ENCODE measurements around the gene SNX8.
"Not testable (repeated sequence)": the region's sequence is repeated elsewhere in the genome, so short reads cannot be mapped to it uniquely, and the experiment has no call there.

SNX8 gene

DNA sequence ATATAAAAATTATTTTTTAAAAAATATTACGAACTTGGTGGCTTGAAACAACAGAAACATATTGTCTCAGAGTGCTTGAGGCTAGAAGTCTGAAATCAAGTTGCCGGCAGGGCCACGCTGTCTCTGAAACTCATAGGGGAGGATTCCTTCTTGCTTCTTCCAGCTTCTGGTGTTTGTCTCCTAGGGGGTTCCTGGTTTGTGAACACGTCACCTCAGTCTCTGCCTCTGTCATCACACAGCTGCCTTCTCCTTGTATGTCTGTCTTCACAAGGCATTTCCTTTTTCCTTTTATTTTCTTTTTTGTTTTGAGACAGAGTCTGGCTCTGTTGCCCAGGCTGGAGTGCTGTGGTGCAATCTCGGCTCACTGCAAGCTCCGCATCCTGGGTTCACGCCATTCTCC, 12.7 kb upstream of the SNX8 start:
- DNase-seq (ENCODE audit: low read depth in 2 of 2), result no peak

DNA sequence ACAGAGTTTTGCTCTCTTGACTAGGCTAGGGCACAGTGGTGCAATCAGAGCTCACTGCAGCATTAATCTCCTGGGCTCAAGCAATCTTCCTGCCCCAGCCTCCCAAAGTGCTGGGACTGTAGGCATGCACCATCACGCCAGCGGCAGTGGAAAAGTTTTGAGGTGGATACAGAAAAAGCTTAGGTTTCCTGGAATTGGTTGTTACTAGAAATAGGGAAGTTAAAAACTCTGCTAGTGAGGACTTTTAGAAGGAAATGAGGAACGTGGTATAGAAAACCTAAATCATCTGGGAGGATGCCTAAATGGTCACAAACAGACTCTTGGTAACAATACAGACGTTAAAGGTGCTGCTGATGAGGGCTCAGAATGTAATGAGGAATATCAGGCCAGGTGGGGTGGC, 10.9 kb upstream of the SNX8 start:
- no peak for DNase-seq (ENCODE audit: low read depth in 2 of 2)

DNA sequence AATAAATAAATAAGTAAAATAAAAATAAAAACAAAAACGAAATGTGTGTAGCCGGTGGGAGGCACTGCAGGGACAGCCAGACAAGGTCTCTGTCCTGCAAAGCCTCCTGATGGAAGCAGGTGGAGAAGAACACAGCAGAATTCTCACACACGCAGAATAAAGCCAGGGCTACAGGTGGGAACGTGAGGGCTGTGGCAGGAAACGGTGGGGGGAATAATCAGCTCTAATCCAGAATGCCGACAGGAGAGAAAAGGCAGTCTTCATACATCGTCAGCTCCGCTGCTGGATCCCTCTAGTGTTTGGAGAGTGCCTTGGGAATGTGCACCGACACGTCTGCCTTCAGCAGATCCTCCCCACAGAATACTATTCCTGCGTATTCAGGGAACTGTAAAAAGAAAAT, 6.8 kb upstream of the SNX8 start:
- DNase-seq (ENCODE audit: low read depth in 2 of 2), result no peak

DNA sequence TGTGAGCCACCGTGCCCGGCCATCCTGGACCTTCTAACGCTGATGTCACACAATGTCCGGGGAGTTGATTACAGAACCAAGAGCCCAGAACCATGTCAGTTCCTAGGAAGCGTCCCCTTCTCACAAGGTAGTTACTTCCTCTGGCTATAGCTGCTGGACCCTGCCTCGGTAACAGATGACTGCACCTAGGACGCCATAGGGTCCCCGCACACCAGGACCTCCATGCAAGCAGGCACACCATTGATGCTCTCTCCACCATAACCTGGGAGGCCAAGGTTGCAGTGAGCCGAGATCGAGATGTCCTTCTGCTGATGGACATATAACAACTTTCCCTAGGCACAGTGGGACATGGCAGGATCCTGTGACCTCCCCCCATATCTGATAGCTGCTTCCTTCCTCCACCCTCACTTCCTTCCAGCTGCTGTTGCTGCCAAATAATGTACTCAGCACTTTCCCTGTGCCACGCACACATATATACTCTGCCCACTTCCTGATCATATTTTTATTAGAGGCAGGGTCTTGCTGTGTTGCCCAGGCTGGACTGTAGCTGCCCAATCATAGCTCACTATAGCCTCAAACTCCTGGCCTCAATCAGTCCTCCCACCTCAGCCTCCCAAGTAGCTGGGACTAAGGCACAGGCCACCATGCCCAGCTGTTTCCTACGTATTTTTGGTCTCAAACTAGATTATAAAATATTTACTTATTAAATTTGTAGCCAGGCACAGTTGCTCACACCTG, 3.5 kb upstream of the SNX8 start:
- DNase-seq (ENCODE audit: low read depth in 2 of 2), result no peak

DNA sequence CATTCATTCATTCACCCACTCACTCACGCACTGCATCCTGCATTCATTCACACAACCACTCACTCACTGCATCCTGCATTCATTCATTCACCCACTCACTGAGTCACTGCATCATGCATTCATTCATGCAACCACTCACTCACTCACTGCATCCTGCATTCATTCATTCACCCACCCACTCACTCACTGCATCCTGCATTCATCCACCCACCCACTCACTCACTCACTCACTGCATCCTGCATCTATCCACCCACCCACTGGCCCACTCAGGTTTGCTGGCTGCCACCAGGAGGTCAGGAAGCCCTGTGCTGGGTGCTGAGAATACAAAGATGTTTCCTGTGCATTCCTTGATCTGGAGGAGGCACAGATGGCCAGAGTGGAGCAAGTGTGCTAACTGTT, 2.3 kb upstream of the SNX8 start:
- no peak for DNase-seq (ENCODE audit: low read depth in 2 of 2)

DNA sequence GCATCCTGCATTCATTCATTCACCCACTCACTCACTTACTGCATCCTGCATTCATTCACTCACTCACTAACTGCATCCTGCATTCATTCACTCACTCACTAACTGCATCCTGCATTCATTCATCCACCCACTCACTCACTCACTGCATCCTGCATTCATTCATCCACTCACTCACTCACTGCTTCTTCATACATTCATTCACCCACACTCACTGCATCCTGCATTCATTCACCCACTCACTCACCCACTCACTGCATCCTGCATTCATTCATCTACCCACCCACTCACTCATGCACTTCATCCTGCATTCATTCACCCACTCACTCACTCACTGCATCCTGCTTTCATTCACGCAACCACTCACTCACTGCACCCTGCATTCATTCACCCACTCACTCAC, 1.5 kb upstream of the SNX8 start:
- no peak for DNase-seq (ENCODE audit: low read depth in 2 of 2)

DNA sequence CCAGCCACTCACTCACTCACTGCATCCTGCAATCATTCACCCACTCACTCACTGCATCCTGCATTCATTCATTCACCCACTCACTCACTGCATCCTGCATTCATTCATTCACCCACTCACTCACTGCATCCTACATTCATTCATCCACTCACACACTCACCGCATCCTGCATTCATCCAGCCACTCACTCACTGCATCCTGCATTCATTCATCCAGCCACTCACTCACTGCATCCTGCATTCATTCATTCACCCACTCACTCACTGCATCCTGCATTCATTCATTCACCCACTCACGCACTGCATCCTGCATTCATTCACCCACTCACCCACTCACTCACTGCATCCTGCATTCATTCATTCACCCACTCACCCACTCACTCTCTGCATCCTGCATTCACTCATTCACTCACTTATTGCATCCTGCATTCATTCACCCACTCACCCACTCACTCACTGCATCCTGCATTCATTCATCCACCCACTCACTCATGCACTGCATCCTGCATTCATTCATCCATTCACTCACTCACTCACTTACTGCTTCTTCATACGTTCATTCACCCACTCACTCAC, 802 bp upstream of the SNX8 start:
- DNase-seq (ENCODE audit: low read depth in 2 of 2), result not testable (repeated sequence)

DNA sequence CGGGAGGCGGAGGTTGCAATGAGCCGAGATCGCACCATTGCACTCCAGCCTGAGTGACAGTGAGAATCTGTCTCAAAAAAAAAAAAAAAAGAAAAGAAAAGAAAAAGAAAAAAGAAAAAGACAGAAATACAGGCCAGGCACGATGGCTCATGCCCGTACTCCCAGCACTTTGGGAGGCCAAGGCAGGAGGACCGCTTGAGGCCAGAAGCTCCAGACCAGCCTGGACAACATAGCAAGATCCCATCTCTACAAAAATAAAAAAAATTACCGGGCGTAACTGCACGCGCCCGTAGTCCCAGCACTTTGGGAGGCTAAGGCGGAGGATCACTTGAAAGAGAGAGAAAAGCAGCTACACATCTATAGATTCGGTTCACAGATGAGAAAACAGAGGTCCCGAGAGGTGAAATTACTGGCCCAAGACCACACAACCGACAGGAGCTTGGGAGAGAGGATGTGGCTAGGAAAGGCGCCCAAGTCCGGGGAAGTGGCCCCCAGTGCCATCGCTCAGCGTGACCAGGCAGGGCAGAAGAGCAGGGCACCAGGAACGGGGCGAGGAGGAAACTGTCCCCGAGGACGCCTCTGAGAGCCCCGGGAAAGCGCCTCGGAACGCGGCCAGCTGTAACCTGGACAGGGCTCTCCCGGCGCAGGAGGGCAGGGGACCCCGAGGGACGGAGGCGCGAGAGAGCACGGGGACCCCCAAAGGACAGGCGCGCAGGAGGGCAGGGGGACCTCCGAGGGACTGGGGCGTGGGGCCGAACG, 612 bp downstream of the SNX8 start:
- no peak for DNase-seq (ENCODE audit: low read depth in 2 of 2)

DNA sequence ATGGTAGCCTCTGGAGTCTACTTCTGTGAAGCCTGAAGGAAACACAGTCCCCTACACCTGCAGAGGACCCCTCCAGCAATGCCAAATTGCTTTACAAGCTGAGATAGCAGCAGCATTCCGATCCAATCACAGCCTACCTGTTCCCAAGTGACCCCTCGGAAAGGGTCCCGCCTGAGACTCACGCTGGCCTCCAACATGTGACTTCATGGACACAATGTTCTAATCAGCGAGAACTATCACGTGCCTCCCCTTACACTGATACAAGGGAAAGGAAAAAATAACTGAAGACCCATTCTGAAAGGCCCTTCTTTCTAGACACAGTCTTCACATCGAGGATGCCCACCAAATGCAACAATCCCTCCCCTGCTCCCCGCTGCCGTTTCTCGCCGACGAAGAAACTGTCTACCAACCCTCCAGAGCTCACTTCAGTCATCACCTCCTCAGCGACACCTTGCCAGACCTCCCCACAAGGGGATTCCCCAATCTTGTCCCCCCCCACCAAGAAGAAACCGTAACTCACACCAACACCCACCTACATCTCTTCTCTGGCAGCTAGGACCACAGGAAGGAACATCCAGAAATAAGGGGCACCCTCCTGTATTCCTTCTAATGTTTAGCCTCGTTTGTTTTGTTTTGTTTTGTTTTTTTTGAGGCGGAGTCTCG, 1.8 kb downstream of the SNX8 start:
- DNase-seq (ENCODE audit: low read depth in 2 of 2), result no peak

DNA sequence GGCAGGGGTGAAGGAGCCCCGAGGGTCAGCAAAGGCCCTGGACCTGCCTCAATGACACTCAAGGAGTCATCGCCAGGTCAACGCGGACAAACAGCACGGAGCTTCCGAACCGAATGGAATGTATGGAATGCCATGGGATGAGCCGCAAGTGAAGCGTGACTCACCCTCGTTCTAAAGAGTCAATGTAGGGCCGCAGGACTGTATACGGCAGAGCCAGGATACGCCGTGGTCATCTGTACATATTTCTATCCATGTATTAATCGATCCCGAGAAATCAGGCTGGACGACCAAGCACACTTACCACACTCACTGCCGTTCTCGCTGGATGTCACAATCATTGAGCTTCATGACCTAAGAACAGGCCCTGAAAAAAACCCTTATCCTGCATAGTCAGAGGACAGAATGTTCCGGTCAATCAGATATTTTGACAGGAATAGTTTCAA, 4.3 kb downstream of the SNX8 start:
- peak in 1 of 2 experiments; percentile 35 for DNase-seq (ENCODE audit: low read depth in 2 of 2)

DNA sequence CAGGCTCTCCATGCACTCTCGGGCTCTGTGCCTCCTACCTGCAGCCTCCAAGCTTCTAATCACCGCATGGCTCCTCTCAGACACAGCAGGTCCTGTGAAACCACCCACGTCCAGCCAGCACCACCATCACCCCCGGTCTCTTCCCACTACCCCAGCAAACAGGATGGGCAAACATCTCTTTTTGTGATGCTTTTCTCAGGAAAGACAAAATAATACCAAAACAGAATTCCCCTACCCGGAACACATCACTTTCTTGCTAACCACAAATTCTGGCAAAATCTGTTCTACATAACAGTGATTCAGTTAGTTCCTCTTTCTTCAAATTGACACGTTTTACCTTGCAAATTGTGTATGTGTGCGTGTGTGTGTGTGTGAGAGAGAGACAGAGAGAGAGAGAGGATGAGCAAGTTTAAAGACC, 6.5 kb downstream of the SNX8 start:
- no peak for DNase-seq (ENCODE audit: low read depth in 2 of 2)

DNA sequence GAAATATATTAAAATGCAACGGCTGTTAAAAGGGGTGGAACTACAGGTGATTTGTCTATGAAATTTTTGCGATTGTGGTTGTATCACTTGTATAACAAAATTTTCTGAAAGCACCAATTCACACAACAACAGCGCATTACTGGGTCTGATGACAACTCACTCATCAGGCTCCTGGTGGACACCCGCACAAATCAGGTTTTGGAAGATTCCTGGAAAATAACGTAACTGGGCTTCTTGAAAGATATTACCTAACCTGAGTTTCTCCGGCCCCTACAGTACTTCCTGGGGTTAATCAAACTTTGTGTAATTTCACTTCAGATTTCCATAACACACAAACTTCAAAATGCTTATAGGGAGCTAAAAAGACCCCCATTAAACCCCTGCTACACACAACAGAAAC, 7.6 kb downstream of the SNX8 start:
- DNase-seq (ENCODE audit: low read depth in 2 of 2), result no peak

DNA sequence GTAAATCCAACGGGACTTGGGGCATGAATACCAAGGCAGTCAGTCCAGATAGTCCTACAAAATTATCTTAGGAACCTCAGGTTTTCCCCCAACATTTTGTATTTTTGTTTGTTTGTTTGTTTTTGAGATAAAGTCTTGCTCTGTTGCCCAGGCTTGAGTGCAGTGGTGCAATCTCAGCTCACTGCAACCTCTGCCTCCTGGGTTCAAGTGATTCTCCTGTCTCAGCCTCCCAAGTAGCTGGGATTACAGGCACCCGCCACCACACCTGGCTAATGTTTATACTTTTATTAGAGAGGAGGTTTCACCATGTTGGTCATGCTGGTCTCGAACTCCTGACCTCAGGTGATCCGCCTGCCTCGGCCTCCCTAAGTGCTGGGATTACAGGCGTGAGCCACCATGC, 9.0 kb downstream of the SNX8 start:
- DNase-seq (ENCODE audit: low read depth in 2 of 2), result not testable (repeated sequence)

DNA sequence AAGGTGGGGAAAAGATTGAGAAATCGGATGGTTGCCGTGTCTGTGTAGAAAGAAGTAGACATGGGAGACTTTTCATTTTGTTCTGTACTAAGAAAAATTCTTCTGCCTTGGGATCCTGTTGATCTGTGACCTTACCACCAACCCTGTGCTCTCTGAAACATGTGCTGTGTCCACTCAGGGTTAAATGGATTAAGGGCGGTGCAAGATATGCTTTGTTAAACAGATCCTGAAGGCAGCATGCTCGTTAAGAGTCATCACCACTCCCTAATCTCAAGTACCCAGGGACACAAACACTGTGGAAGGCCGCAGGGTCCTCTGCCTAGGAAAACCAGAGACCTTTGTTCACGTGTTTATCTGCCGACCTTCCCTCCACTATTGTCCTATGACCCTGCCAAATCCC, 10.7 kb downstream of the SNX8 start:
- DNase-seq (ENCODE audit: low read depth in 2 of 2), result not testable (repeated sequence)

DNA sequence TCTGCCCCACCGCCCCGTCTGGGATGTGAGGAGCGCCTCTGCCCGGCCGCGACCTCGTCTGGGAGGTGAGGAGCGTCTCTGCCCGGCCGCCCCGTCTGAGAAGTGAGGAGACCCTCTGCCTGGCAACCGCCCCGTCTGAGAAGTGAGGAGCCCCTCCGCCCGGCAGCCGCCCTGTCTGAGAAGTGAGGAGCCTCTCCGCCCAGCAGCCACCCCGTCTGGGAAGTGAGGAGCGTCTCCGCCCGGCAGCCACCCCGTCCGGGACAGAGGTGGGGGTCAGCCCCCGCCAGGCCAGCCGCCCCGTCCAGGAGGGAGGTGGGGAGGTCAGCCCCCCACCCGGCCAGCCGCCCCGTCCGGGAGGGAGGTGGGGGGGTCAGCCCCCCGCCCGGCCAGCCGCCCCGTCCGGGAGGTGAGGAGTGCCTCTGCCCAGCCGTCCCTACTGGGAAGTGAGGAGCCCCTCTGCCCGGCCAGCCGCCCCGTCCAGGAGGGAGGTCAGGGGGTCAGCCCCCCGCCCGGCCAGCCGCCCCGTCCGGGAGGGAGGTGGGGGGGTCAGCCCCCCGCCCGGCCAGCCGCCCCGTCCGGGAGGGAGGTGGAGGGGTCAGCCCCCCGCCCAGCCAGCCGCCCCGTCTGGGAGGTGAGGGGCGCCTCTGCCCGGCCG, 11.4 kb downstream of the SNX8 start:
- not testable (repeated sequence) for DNase-seq (ENCODE audit: low read depth in 2 of 2)

DNA sequence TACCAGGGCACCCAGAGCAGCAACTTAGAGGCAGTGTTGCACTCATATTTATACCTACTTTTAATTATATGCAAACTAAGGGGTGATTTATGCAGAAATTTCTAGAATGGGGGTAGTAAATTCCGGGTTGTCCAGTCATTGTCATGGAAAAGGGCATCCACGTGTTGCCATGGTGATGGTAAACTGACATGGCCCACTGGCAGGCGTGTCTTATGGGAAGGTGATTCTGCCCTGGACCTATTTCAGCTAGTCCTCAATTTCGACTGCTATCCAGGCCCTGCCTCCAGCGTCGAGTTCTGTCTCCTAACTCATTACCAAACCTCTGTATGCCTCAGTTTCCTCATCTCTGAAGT, 12.8 kb downstream of the SNX8 start:
- DNase-seq (ENCODE audit: low read depth in 2 of 2), result no peak

DNA sequence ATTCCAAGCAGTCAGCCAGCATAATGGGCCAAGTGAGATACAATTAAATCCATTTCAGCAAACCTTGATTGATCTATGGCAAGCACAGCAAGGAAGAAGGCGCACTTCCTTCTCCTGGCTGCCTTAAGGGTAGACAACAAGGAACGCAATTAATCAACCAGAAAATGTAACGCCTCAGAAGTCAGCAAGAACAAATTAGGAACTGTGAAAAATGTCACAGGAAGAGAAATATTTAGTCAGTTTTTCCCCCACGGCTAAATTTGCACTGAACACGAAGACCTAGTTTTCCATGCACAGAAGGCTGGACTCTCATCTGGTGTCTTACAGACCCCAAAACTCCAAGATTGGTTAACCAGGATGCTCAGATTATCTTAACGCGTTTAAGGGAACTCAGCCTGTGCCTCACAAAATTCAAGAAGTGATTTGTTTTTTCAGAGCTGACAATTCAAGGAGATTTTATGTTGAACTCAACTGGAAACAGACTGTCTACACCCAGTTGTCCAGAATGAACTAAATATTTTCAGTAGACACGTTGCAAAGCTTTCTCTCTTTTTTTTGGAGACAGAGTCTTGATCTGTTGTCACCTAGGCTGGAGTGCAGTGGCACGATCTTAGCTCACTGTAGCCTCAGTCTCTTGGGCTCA, 14.2 kb downstream of the SNX8 start:
- no peak for DNase-seq (ENCODE audit: low read depth in 2 of 2)

DNA sequence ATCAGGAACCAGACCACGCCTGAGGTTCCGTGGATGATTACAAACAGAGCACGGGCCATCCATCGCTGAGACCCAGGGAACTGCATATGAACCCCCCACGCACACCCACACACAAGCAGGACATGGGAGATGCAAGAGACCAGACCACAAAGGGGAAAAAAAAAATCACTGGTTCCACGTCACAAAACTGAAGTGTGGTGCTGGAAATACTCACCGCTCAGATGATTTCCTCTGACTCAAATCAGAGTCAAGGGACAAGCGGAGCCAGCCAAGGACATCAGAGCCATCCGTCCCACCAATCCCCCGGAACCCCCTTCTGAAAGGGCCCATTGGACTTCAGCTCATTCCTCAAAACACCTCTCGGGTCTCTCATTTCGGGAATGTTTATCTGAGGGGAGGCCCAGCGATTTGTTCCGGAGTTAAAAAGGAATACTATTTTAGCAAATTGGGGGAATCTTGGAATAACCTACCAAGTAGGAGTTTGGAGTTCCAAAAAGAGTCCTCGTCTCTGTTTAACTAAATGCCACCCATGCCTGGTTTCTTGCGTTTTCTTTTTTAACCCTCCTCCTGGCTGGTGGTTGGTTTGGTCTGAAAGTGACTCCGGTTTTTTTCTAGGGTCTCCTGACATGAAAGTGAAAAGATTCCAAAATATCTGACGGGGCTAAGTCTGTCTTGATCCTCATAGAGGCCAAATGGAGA, 15.0 kb downstream of the SNX8 start:
- DNase-seq (ENCODE audit: low read depth in 2 of 2), result peak in 1 of 2 experiments; percentile 43

DNA sequence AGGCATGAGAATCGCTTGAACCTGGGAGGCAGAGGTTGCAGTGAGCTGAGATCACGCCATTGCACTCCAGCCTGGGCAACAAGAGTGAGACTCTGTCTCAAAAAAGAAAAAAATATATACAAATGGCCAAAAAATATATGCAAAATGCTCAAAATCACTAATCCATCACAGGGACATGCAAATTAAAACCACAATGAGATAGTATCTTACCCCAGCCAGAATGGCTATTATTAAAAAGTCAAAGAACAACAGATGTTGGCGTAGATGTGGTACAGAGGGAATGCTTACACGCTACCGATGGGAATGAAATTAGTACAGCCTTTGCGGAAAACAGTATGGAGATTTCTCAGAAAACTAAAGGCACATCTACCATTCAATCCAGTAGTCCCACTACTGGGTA, 17.4 kb downstream of the SNX8 start:
- DNase-seq (ENCODE audit: low read depth in 2 of 2), result no peak

DNA sequence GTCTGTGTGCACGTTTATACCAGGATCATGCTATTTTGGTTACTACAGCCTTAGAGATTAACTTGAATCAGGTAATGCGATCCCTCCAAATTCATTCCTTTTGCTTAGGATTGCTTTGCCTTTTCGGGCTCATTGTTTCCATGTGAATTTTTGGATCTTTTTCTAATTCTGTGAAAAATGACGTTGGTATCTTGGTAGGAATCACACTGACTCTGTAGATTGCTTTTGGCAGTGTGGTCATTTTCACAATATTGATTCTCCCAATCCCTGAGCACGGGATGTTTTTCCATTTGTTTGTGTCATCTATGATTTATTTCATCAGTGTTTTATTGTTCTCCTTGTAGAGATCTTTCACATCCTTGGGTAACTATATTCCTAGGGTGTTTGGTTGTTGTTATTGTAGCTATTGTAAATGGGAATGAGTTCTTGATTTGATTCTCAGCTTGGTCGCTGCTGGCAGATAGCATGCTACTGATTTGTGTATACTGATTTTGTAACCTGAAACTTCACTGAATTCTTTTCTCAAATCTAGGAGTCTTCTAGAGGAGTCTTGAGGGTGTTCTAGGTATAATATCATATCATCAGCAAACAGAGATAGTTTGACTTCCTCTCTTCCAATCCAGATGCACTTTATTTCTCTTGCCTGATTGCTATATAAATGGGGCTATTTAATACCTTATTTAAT, 18.2 kb downstream of the SNX8 start:
- no peak for DNase-seq (ENCODE audit: low read depth in 2 of 2)

Data from fibroblast of skin of left biceps (primary cell).